Lower leg skin (tissue), 4 donors: ENCODE results near the gene CREB5. TPM values are rescaled to one million over a fixed set of nuclear protein-coding genes. Genes with fewer than 3 reads are reported as not detected.

ENCODE experiments used
- DNase-seq, 2 donors: peaks; one replicate each; pipeline ENCODE4 v3.0.0-alpha.2; 2019; ENCODE audit warnings: low spot score in 2 of 2
- H3K4me3 ChIP-seq: fragments of 200-600 bp; sonication (generic); 2 replicates; pipeline ENCODE4 v1.5.1; 2017; ENCODE audit warnings: mild to moderate bottlenecking, low read depth; ENCODE audit not compliant: poor library complexity, severe bottlenecking
- POLR2A ChIP-seq, 2 donors: fragments of 450-650 bp; IDR thresholded peaks; one replicate each; pipeline ENCODE4 v1.6.1; 2016 to 2017; ENCODE audit warnings: antibody characterized with exemption in 2 of 2, mild to moderate bottlenecking in 1 of 2, moderate library complexity in 1 of 2
- WGBS, 2 donors: methylation state at CpG; one replicate each; pipeline ENCODE4 v1.1.5; 2018; 5-methylcytosine and 5-hydroxymethylcytosine counted together
- intact Hi-C: fragments of 100-400 bp; cut with DNase I; formaldehyde crosslinking; loops from one replicate; pipeline ENCODE4 v1.15.0; 2023; ENCODE audit warnings: low total_unique reads
- total RNA-seq, 4 donors: library from RNA; depleted of rRNA; stranded (reverse); fragments of >200 nt; gene quantifications; one replicate each; pipeline ENCODE4 v1.1.0, GENCODE V29; 2016
- TF ChIP-seq, protein P1 (sequence below), 3 donors: fragments of 450-650 bp; IDR thresholded peaks; one replicate each; pipeline ENCODE4 v1.5.1; 2016; ENCODE audit warnings: antibody characterized with exemption in 3 of 3, mild to moderate bottlenecking in 3 of 3, moderate library complexity in 2 of 3

The CREB5 gene
- total RNA-seq, 4 donors from 2014 or later = 2.5 to 15.0 (median 5.4) TPM

- no peak overlapping the region for H3K4me3 ChIP-seq
- TF ChIP-seq, protein P1, sequence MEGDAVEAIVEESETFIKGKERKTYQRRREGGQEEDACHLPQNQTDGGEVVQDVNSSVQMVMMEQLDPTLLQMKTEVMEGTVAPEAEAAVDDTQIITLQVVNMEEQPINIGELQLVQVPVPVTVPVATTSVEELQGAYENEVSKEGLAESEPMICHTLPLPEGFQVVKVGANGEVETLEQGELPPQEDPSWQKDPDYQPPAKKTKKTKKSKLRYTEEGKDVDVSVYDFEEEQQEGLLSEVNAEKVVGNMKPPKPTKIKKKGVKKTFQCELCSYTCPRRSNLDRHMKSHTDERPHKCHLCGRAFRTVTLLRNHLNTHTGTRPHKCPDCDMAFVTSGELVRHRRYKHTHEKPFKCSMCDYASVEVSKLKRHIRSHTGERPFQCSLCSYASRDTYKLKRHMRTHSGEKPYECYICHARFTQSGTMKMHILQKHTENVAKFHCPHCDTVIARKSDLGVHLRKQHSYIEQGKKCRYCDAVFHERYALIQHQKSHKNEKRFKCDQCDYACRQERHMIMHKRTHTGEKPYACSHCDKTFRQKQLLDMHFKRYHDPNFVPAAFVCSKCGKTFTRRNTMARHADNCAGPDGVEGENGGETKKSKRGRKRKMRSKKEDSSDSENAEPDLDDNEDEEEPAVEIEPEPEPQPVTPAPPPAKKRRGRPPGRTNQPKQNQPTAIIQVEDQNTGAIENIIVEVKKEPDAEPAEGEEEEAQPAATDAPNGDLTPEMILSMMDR (IDR thresholded peaks at IDR 0.05) = no peak
- TF ChIP-seq POLR2A (IDR thresholded peaks at IDR 0.05) = no peak
- WGBS, 2 donors = 89 to 92% methylated on average over 1 of the region's 1 CpG
- intact Hi-C loops = no loop called here
- DNase-seq = no peak
Measured at GRCh38 chr7:28502408-28502807, 90.1 kb downstream of the CREB5 start.

DNA sequence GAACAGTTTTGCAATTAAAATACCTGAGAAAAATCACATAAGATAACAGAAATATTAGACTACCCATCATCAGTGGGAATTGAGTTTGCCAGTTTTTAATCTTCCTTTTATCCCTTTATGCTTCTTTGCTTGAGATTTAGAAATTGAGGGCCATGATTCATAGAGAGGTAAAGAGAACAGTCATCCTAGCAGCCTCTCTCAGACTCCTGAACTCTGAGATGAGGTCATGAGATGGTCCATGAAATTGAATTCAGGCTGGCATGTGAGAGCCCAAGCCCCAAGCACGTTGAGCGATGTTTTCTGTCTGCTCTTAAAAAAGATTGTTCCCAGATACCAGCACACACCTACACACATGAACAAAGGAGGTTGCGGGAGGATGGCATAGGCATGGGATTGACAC is 91.1 kb downstream of the CREB5 start:
- intact Hi-C loops = no loop called here
- 89 to 90% methylated on average over 3 of the region's 3 CpGs for WGBS, 2 donors
- DNase-seq = no peak
- no peak for TF ChIP-seq POLR2A (IDR thresholded peaks at IDR 0.05)
- TF ChIP-seq, protein P1 (IDR thresholded peaks at IDR 0.05) = no peak
- no peak overlapping the region for H3K4me3 ChIP-seq

GRCh38 chr7:28505014-28505413 is 92.7 kb downstream of the CREB5 start:
- TF ChIP-seq, protein P1 (IDR thresholded peaks at IDR 0.05) = no peak
- no peak for TF ChIP-seq POLR2A (IDR thresholded peaks at IDR 0.05)
- intact Hi-C loops = no loop called here
- no peak overlapping the region for H3K4me3 ChIP-seq
- no peak for DNase-seq
- 89 to 90% methylated on average over 6 of the region's 6 CpGs for WGBS, 2 donors

GRCh38 chr7:28505867-28506266 is 93.5 kb downstream of the CREB5 start:
- intact Hi-C loops = no loop called here
- TF ChIP-seq, protein P1 (IDR thresholded peaks at IDR 0.05) = no peak
- TF ChIP-seq POLR2A (IDR thresholded peaks at IDR 0.05) = no peak
- 79 to 83% methylated on average over 3 of the region's 3 CpGs for WGBS, 2 donors
- H3K4me3 ChIP-seq = no peak overlapping the region
- DNase-seq = no peak

- TF ChIP-seq, protein P1 (IDR thresholded peaks at IDR 0.05) = no peak
- no peak for TF ChIP-seq POLR2A (IDR thresholded peaks at IDR 0.05)
- no peak for DNase-seq
- 84 to 86% methylated on average over 11 of the region's 11 CpGs for WGBS, 2 donors
- no peak overlapping the region for H3K4me3 ChIP-seq
- intact Hi-C loops = no loop called here
Measured at GRCh38 chr7:28507525-28508282, 95.4 kb downstream of the CREB5 start.
